Measurements from ENCODE around the gene ABCC5.

ABCC5 gene

DNA sequence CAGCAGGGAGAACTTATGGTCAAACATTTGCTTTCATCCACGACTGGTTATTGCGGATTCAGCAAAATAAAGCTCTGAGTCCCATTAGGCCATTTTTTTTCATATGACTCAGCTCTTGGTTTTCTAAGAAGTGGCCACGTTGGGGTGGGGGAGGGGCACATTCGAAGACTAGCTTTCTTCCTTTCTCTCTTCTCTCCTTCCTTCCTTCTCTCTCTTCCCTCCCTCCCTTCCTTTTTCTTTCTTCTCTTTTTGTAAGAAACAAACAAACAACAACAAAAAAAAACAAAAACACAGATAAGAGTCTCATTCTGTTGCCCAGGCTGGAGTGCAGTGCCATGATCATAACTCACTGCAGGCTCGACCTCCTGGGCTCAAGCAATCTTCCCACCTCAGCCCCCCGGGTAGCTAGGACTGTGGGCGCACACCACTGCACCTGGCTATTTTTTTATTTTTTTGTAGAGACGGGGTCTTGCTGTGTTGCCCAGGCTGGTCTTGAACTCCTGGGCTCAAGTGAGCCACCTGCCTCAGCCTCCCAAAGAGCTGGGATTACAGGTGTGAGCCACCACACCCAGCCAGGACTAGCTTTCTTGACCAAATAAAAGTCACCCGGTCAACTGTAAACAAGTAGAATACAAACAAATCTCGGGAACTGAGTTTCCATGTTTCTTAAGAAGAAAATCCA is 41.6 kb downstream of the ABCC5 start:
- DNase-seq (ENCODE audit: low spot score), result no peak

- DNase-seq (ENCODE audit: low spot score), result no peak
These were observed 48.9 kb downstream of the ABCC5 start for GRCh38 chr3:183968666-183969245.

- DNase-seq (ENCODE audit: low spot score), result no peak
These were observed 50.0 kb downstream of the ABCC5 start for GRCh38 chr3:183967693-183968092.

GRCh38 chr3:183966361-183966791 is 51.3 kb downstream of the ABCC5 start:
- DNase-seq (ENCODE audit: low spot score), result no peak

- DNase-seq (ENCODE audit: low spot score), result no peak
These were observed 54.9 kb downstream of the ABCC5 start for GRCh38 chr3:183962807-183963206.

DNA sequence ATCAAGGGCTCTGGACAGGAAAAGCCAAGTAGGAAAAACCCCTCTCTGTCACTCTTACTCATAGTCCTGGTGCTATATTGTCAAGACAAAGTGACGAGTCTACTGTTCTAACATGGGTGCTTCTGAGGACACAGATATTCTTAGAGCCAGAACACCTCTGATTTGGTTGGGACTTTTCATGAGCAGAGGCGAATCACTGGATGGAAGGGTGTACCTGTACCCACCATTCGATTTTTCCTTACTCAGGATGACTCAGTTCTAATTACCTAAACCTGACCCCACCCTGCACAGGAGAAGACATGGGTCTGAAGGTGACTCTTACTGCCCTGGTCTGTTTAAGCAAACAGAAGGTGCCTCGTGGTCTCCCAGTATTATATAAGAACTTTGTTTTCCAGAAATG is 58.5 kb downstream of the ABCC5 start:
- DNase-seq (ENCODE audit: low spot score), result peak; percentile 62

DNA sequence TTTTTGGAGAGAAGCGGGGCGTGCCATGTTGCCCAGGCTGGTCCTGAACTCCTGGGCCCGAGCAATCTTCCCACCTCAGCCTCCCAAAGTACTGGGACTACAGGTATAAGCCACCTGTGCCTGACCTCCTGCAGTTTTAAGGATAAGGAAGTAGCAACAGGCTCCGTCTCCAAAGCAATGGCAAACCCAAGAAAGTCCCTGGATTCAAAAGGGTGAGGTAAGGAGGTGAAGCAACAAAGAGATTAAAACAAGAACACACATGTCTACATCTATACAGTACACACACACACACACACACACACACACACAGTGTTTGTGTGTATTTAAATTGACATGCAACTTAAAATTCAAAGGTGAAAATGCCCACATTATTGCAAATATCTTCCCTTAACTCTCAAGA is 58.9 kb downstream of the ABCC5 start:
- no peak for DNase-seq (ENCODE audit: low spot score)

GRCh38 chr3:183958226-183958625 is 59.5 kb downstream of the ABCC5 start:
- peak; percentile 9 for DNase-seq (ENCODE audit: low spot score)

- no peak for DNase-seq (ENCODE audit: low spot score)
These were observed 62.8 kb downstream of the ABCC5 start for GRCh38 chr3:183954875-183955274.

DNA sequence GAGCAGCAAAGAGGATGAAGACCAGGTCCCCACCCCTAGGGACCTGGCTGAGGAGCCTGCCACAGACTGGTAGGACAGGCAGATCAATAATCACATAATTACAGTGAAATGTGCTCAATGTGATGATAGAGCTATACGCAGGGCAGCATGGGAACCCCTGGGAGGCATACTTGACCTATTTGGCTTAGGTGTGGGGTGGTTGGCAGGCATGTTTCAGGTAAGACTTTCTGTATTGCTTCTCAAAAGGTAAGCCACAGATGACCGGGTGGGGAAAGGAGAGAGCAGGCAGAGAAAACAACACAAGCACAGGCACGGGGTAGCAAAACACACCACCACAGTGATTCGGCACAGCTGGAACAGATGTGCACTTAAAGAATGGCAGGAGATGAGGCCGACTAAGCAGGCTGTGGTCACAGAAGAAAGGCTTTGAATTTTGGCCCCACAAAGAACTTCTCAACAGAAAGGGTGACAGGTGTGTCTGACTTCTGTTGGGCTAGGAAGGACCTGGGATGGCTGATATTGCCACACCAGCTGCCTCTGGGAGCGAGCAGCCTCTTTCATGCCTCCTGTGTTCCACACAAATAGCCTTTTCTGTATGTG is 64.1 kb downstream of the ABCC5 start:
- DNase-seq (ENCODE audit: low spot score), result no peak

DNA sequence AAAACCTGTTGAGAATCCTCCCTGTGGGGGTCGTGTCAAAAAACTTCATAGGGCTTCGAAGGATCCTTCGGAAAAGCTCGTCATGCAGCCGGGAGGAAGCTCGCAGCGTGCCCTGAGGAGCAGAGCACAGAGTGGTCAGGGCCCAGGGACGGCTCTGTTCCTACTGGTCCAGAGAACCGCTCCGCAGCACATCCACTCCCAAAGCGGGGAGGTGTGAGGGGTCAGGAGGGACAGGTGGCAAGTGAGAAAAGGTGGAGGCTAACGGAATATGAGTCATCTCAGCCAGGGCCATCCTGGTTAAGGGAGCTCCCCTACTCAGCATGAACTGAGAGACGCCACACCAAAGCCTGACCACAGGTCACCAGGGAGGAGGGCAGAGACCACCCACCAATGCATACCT is 66.2 kb downstream of the ABCC5 start:
- no peak for DNase-seq (ENCODE audit: low spot score)

GRCh38 chr3:183949690-183950089 is 68.0 kb downstream of the ABCC5 start:
- no peak for DNase-seq (ENCODE audit: low spot score)

DNA sequence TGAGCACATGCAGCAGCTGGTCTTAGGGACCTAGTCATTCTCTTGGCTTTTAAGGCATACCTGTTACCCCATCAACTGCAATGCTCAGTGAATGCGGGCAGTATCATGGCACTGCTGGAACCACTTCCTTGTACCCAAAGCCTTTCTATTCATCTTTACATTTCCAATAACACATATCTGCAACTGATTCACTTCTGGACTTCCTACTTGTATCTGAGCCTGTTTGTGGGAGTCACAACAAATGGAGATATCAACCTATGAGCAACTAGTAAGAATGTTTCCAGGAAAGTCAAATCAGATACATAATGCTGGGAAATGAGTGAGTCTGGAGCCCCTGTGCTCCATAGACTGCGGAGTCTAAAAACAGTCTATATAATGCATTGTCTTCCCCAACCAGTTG is 71.6 kb downstream of the ABCC5 start:
- no peak for DNase-seq (ENCODE audit: low spot score)

- DNase-seq (ENCODE audit: low spot score), result no peak
These were observed 72.9 kb downstream of the ABCC5 start for GRCh38 chr3:183944775-183945174.

DNA sequence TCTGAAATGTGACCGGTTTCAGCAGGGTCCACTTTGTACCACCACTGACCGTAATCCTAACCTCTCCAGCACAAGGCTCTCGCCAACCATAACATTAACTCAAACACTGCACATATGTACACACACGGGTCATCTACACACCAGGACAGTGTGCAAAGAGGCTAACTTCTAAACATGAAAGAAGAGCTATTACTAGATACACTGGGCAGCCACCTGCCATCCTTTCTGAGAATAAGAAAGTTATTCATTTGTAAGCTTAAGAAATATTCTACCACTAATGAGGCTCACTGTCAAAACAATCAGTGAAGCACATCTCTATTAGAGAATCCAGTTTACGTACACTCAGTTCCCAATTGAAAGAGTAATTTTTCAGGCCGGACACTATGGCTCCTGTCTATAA is 73.9 kb downstream of the ABCC5 start:
- no peak for DNase-seq (ENCODE audit: low spot score)

DNA sequence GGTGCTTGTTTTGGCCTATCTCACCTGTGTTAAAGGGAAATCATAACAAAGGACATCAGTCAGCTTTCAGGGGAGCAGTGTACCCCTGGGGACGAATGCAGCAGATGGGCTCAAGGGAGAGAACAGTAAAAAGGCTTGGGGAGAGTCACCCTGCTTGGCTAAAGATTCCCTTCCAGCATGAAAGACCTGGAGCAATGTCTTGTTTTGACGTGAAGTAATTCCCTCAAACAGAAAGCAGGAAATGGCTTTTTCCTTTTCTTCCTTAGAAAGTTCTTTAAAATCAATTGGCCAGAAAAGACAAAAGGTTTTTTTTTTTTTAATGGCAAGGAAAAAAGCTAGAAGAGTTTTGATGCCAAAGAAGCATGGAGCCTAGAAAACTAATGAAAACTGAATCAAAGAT is 76.5 kb downstream of the ABCC5 start:
- no peak for DNase-seq (ENCODE audit: low spot score)

DNA sequence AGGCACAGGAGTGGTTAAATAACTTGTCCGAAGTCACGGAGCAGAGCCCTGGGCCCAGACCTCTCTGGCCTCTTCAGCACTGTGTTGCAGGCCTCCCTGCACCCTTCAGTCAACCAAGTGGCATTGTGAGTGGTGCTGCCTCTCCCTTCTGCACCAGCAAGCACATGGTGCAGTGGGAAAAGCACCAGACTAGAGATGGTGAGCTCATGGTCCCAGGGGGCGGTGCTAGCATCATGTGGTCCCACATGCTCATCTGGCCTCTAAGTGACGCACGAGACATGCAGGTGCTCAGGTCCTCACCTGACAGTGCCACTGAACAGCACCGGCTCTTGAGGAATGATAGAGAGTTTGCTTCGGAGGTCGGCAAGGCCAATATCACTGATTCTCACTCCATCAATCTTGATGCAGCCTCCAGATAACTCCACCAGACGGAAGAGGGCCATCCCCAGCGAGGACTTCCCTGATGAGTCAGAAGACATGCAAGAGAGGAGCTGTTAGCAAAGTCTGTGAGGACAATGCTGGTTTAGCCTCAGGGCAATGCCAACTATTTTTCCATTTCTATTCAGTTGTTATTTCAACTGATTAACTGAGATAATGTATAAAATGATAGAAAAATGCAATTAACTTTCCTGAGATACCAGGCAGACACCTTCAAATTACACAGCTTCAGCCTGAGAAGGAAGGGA is 79.9 kb downstream of the ABCC5 start:
- no peak for DNase-seq (ENCODE audit: low spot score)

DNA sequence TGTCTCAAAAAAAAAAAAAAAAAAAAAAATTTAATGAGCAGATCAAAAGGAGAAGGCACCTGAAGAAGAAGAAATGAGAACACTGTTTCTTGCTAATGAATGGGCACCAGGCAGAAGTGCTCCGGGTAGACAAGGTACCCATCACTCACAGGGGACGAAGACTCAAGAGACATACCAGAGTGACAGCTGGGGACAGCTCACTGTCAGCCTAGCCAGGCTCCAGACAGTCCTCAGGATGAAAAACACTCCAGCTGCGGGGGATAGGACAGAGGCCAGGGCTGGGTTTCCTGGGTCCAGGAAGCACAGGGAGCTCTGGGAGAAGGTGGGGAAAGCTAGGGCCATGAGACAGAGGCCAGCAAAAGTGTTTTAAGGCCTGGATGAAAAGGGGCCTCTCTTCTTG is 84.5 kb downstream of the ABCC5 start:
- no peak for DNase-seq (ENCODE audit: low spot score)

DNA sequence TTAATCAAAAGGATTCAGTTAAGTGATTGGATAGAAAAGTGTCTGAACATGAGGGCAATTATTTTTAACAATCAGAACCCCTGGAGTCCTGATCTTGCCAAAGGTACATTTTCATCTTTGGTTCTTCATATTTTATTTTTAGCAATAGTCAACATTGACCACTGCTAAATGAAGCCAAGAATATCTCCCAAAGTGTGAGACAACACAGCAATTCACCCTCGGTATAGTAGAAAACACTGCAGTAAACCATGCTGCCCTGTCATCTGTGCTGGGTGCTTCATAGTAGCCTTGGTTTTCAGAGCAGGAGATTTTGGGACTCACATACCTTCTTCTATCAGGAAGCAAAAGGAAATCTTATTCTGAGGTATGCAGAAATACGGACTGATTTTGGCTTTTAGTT is 85.8 kb downstream of the ABCC5 start:
- no peak for DNase-seq (ENCODE audit: low spot score)

GRCh38 chr3:183930086-183930485 is 87.6 kb downstream of the ABCC5 start:
- no peak for DNase-seq (ENCODE audit: low spot score)

- DNase-seq (ENCODE audit: low spot score), result no peak
These were observed 90.6 kb downstream of the ABCC5 start for GRCh38 chr3:183927059-183927458.

- no peak for DNase-seq (ENCODE audit: low spot score)
These were observed 92.7 kb downstream of the ABCC5 start for GRCh38 chr3:183924956-183925355.

- no peak for DNase-seq (ENCODE audit: low spot score)
These were observed 93.1 kb downstream of the ABCC5 start for GRCh38 chr3:183924543-183924942.

Measured in LoVo (cell line).